Measurements from ENCODE around the gene ZBTB16. TPM values are rescaled to one million over a fixed set of nuclear protein-coding genes. Genes with fewer than 3 reads are reported as not detected.

ZBTB16 gene
- total RNA-seq, 1 experiment from 2014 or later = 70.4 TPM

DNA sequence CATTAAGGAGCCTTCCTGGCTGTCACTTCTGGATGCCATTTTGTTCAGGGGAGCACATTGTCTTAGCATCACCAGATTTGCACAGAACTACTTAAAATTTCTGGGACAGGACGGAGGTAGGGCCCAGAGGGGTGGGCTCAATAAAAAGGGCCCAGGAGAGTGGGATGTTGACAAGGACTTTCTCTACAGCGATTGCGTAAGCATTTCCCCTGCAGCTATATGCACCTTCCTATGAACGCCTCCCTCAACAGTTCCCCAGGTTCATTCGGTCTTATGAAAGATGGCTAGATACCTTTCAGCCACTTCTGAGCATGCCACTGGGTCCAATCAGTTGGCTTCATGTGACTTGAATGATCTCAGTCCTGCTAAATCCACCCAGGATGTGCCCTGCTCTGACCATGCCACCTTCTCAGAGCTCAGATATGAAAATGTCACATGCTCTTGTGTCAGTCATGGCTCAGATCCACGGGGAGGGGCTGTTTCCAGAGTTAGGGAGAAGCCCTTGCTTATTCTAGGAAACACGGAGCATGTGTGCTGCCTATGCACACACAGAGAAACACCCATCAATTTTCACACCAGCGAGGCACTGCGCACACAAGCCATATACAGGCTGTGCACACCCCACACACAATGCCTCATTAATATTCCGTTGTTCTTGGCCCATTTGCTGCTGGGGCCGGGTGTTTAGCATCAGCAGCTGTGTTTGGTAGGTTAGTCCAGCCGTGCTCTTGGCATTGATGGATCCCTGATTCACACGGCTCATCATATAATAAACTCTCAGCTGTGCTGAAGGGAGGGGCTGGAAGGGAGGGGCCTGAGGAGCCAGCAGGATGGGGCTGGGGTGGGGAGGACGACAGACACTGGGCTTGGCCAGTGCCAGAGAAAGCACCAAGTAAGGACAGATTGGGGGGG, 184.2 kb downstream of the ZBTB16 start:
- H3K27ac Mint-ChIP-seq (ENCODE audit: low read depth, unreplicated experiment) = peak overlapping the region; percentile 51
- TF ChIP-seq, protein P1, sequence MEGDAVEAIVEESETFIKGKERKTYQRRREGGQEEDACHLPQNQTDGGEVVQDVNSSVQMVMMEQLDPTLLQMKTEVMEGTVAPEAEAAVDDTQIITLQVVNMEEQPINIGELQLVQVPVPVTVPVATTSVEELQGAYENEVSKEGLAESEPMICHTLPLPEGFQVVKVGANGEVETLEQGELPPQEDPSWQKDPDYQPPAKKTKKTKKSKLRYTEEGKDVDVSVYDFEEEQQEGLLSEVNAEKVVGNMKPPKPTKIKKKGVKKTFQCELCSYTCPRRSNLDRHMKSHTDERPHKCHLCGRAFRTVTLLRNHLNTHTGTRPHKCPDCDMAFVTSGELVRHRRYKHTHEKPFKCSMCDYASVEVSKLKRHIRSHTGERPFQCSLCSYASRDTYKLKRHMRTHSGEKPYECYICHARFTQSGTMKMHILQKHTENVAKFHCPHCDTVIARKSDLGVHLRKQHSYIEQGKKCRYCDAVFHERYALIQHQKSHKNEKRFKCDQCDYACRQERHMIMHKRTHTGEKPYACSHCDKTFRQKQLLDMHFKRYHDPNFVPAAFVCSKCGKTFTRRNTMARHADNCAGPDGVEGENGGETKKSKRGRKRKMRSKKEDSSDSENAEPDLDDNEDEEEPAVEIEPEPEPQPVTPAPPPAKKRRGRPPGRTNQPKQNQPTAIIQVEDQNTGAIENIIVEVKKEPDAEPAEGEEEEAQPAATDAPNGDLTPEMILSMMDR (IDR thresholded peaks at IDR 0.05; ENCODE audit: unreplicated experiment) = no peak

DNA sequence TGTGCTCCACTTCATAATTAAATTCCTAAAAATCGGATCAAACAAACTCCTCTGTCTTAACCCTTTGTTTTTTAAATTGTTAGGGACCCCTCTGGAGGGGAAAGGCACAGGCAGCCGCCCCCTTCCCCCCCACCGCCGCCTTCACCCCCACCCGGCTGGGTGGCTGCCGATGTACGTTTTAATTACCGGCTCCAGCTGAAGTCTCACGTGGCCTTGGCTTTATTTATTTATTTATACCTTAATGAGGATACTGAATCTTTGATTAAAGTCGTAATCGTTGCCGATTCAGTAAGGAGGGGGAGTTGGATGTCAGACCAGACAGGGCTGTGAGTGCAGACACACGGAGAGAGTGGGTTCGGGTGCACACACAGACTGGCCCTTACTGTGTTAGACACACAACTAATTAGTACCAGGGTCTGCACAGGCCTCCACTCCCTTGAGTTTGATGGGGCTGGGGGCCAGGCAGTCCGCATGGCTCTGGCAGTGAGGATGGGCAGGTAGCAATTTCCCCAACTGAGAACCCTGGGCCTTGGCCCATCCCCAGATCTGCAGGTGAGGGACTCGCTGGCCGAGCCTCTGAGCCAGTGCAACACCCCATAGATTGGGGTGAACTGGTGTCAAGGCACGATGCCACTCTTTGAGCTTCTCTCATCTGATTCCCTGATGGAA, 185.3 kb downstream of the ZBTB16 start:
- Mint-ChIP-seq H3K36me3 (ENCODE audit: insufficient read depth, unreplicated experiment) (no peaks in the 10 kb centered on the region), H3K4me3 (ENCODE audit: unreplicated experiment) (no peak overlapping the region), H3K27ac (ENCODE audit: low read depth, unreplicated experiment) (no peak overlapping the region), H3K4me1 (ENCODE audit: insufficient read depth, unreplicated experiment) (peaks cover 27% of the 10 kb centered on the region), H3K27me3 (ENCODE audit: insufficient read depth, unreplicated experiment) (no peaks in the 10 kb centered on the region), H3K9me3 (ENCODE audit: unreplicated experiment) (no peaks in the 10 kb centered on the region)
- ChIA-PET POLR2A (no interaction called here), CTCF (interaction anchor here (1.5 to 1.8 kb wide), 2 partner anchors 16 to 20 kb away, joined by 4 to 10 read pairs; no protein-coding TSS in a partner anchor)
- DNase-seq (ENCODE audit: unreplicated experiment) = no peak
- intact Hi-C loops (cut with micrococcal nuclease) = no loop called here
- TF ChIP-seq, protein P1 (IDR thresholded peaks at IDR 0.05; ENCODE audit: unreplicated experiment) = no peak
- no TSS peak for BruUV-seq (replicated peaks)

More for the DNA sequence above, 184.2 kb downstream of the ZBTB16 start:
- H3K4me1 Mint-ChIP-seq (ENCODE audit: insufficient read depth, unreplicated experiment) = peaks cover 27% of the 10 kb centered on the region
- no peaks in the 10 kb centered on the region for H3K36me3 Mint-ChIP-seq (ENCODE audit: insufficient read depth, unreplicated experiment)
- no peaks in the 10 kb centered on the region for H3K27me3 Mint-ChIP-seq (ENCODE audit: insufficient read depth, unreplicated experiment)
- CTCF ChIA-PET = interaction anchor here (1.8 kb wide), 1 partner anchor 18 kb away, joined by 10 read pairs; no protein-coding TSS in a partner anchor
- H3K4me3 Mint-ChIP-seq (ENCODE audit: unreplicated experiment) = no peak overlapping the region
- POLR2A ChIA-PET = interaction anchor here (1.1 kb wide), 1 partner anchor 49 kb away, joined by 5 read pairs; no protein-coding TSS in a partner anchor
- DNase-seq (ENCODE audit: unreplicated experiment) = no peak
- H3K9me3 Mint-ChIP-seq (ENCODE audit: unreplicated experiment) = no peaks in the 10 kb centered on the region
- no TSS peak for BruUV-seq (replicated peaks)
- intact Hi-C loops (cut with micrococcal nuclease) = no loop called here

DNA sequence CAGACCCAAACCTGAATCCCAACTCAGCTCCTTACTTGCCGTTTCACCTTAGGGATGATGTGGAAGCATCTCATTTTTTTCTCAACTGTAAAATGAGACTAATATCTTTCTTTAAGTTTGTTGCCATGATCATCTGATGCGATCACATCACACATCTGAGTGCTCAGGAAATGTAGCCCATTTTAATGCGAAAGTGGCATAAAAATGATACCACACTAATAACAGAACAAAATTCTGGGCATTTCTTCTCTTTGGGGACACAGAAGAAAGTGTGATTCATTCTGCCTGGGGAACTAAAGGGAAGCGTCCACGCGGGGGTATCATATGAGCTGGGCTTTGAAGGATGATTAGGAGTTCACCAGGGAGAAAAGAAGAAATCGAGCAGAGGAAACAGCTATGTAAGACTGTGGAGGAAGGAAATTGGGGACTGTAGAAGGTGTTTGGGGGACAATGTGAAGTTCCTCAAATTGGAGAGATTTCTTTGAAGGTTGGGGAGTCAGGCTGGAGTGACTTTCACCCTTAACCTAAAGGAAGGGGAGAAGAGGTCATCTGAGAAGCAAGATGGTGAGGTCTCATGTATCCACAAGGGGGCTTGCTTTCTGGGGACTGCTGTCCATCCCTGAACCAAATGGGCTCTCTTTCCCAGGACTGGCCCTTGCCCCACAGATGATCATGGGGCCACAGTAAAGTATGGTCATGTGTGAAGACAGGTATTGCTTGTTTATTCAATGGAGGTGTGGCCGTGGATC, 187.0 kb downstream of the ZBTB16 start:
- ChIA-PET CTCF (interaction anchor here (0.6 to 1.5 kb wide), 4 partner anchors 14 to 1339 kb away, joined by 3 to 5 read pairs (median 4); no protein-coding TSS in a partner anchor), POLR2A (no interaction called here)
- peaks cover 25% of the 10 kb centered on the region for H3K4me1 Mint-ChIP-seq (ENCODE audit: insufficient read depth, unreplicated experiment)
- H3K36me3 Mint-ChIP-seq (ENCODE audit: insufficient read depth, unreplicated experiment) = no peaks in the 10 kb centered on the region
- no peak overlapping the region for H3K4me3 Mint-ChIP-seq (ENCODE audit: unreplicated experiment)
- peak overlapping the region; percentile 72 for H3K27ac Mint-ChIP-seq (ENCODE audit: low read depth, unreplicated experiment)
- BruUV-seq (replicated peaks) = no TSS peak
- TF ChIP-seq, protein P1 (IDR thresholded peaks at IDR 0.05; ENCODE audit: unreplicated experiment) = no peak
- no peak for DNase-seq (ENCODE audit: unreplicated experiment)
- no peaks in the 10 kb centered on the region for H3K27me3 Mint-ChIP-seq (ENCODE audit: insufficient read depth, unreplicated experiment)
- intact Hi-C loops (cut with micrococcal nuclease) = no loop called here
- H3K9me3 Mint-ChIP-seq (ENCODE audit: unreplicated experiment) = no peaks in the 10 kb centered on the region
